ENCODE results near the gene RRP15.

The RRP15 gene

GRCh38 chr1:218284917-218285635 lies at the start of gene RRP15:
Gene RRP15 (plus strand): TSS chr1:218285293. CDS start chr1:218285317, 24 bp downstream.
- DNase-seq = peak; percentile 94

GRCh38 chr1:218242171-218242570 lies 42.9 kb upstream of the RRP15 start:
- DNase-seq = no peak

- no peak for DNase-seq
These were observed 37.8 kb upstream of the RRP15 start for GRCh38 chr1:218247339-218247738.

- no peak for DNase-seq
These were observed 35.6 kb upstream of the RRP15 start for GRCh38 chr1:218249338-218250140.

- no peak for DNase-seq
These were observed 34.6 kb upstream of the RRP15 start for GRCh38 chr1:218250492-218250891.

- DNase-seq = no peak
These were observed 30.7 kb upstream of the RRP15 start for GRCh38 chr1:218254296-218254946.

- DNase-seq = no peak
These were observed 30.0 kb upstream of the RRP15 start for GRCh38 chr1:218255090-218255489.

- DNase-seq = no peak
These were observed 27.7 kb upstream of the RRP15 start for GRCh38 chr1:218257371-218257770.

- no peak for DNase-seq
These were observed 27.1 kb upstream of the RRP15 start for GRCh38 chr1:218257971-218258370.

GRCh38 chr1:218259339-218259738 lies 25.8 kb upstream of the RRP15 start:
- no peak for DNase-seq

- DNase-seq = no peak
These were observed 25.3 kb upstream of the RRP15 start for GRCh38 chr1:218259800-218260199.

- DNase-seq = no peak
These were observed 22.8 kb upstream of the RRP15 start for GRCh38 chr1:218262259-218262658.

GRCh38 chr1:218266356-218266755 lies 18.7 kb upstream of the RRP15 start:
- no peak for DNase-seq

GRCh38 chr1:218272366-218272765 lies 12.7 kb upstream of the RRP15 start:
- DNase-seq = no peak

GRCh38 chr1:218273762-218274479 lies 11.2 kb upstream of the RRP15 start:
- DNase-seq = no peak

GRCh38 chr1:218274511-218274910 lies 10.6 kb upstream of the RRP15 start:
- DNase-seq = no peak

GRCh38 chr1:218275823-218276222 lies 9.3 kb upstream of the RRP15 start:
- no peak for DNase-seq

GRCh38 chr1:218281285-218281684 lies 3.8 kb upstream of the RRP15 start:
- DNase-seq = no peak

- DNase-seq = peak; percentile 36
These were observed 646 bp upstream of the RRP15 start for GRCh38 chr1:218284377-218284916.

GRCh38 chr1:218292515-218292914 lies 7.4 kb downstream of the RRP15 start:
- no peak for DNase-seq

GRCh38 chr1:218294546-218294945 lies 9.5 kb downstream of the RRP15 start:
- no peak for DNase-seq

- no peak for DNase-seq
These were observed 11.1 kb downstream of the RRP15 start for GRCh38 chr1:218296162-218296561.

- no peak for DNase-seq
These were observed 12.4 kb downstream of the RRP15 start for GRCh38 chr1:218297461-218297860.
